ENCODE measurements around the gene REEP5. TPM values are rescaled to one million over a fixed set of nuclear protein-coding genes. Genes with fewer than 3 reads are reported as not detected.

REEP5 gene
- total RNA-seq, 1 donor from 2014 or later: 17.1 TPM

DNA sequence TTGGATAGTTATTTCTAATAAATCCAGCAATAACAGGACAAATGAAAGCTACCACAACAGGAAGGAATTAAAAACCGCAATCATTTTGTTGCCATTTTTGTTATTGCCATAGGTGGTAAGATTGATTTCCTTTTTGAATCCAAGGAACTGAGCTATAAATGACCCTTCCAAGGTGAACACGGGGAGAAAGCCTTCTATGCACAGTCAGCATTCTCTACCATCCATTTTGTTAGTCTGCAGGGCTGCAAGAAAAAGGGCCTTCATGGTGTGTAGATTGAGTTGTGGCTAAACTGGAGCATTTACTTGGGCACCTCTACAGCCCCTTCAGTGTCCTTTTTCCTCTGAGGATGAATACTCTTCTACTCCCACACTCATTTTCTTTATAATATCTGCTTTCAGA is 18.6 kb upstream of the REEP5 start:
- Mint-ChIP-seq H3K4me1 (no peaks in the 10 kb centered on the region), H3K9me3 (peaks cover 2% of the 10 kb centered on the region), H3K4me3 (no peak overlapping the region), H3K36me3 (no peaks in the 10 kb centered on the region), H3K27me3 (ENCODE audit: insufficient read depth, low read depth) (no peaks in the 10 kb centered on the region), H3K27ac (no peak overlapping the region)
- Histone ChIP-seq H3K79me2 (ENCODE audit: low read depth) (no peaks in the 10 kb centered on the region), H3K27me3 (no peaks in the 10 kb centered on the region), H4K20me1 (ENCODE audit: low read depth) (no peaks in the 10 kb centered on the region), H3K4me2 (no peak overlapping the region), H3K27ac (no peak overlapping the region), H3F3A (ENCODE audit: low read depth) (no peaks in the 10 kb centered on the region), H3K9me3 (ENCODE audit: low read depth) (no peaks in the 10 kb centered on the region), H3K4me1 (no peaks in the 10 kb centered on the region), H3K9ac (no peak overlapping the region), H3K36me3 (no peaks in the 10 kb centered on the region), H2AFZ (replicated peaks) (no peak overlapping the region), H3K4me3 (no peak overlapping the region)
- TF ChIP-seq EZH2 (IDR thresholded peaks at IDR 0.05) (no peak), EZH2phosphoT487 (IDR thresholded peaks at IDR 0.05) (no peak)
- TF ChIP-seq, protein P1, sequence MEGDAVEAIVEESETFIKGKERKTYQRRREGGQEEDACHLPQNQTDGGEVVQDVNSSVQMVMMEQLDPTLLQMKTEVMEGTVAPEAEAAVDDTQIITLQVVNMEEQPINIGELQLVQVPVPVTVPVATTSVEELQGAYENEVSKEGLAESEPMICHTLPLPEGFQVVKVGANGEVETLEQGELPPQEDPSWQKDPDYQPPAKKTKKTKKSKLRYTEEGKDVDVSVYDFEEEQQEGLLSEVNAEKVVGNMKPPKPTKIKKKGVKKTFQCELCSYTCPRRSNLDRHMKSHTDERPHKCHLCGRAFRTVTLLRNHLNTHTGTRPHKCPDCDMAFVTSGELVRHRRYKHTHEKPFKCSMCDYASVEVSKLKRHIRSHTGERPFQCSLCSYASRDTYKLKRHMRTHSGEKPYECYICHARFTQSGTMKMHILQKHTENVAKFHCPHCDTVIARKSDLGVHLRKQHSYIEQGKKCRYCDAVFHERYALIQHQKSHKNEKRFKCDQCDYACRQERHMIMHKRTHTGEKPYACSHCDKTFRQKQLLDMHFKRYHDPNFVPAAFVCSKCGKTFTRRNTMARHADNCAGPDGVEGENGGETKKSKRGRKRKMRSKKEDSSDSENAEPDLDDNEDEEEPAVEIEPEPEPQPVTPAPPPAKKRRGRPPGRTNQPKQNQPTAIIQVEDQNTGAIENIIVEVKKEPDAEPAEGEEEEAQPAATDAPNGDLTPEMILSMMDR (IDR thresholded peaks at IDR 0.05): no peak
- DNase-seq (ENCODE audit: low spot score): no peak

DNA sequence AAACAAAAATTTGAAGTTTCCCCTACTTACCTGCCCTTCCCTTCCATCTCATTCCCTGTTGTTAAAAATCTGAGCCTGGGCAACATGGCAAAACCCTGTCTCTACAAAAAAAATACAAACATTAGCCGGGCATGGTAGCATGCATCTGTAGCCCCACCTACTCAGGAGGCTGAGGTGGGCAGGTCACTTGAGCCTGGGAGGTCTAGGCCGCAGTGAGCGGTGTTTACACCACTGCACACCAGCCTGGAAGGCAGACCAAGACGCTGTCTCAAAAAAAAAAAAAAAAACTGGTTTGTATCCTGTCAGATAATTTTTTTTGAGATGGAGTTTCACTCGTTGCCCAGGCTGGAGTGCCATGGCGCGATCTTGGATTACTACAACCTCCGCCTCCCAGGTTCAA is 16.3 kb upstream of the REEP5 start:
- Mint-ChIP-seq H3K27ac (no peak overlapping the region), H3K9me3 (peaks cover 2% of the 10 kb centered on the region), H3K27me3 (ENCODE audit: insufficient read depth, low read depth) (no peaks in the 10 kb centered on the region), H3K36me3 (no peaks in the 10 kb centered on the region), H3K4me1 (no peaks in the 10 kb centered on the region), H3K4me3 (no peak overlapping the region)
- H4K20me1 ChIP-seq (ENCODE audit: low read depth): no peaks in the 10 kb centered on the region
- H3K4me2 ChIP-seq: no peak overlapping the region
- no peaks in the 10 kb centered on the region for H3K9me3 ChIP-seq (ENCODE audit: low read depth)
- TF ChIP-seq EZH2 (IDR thresholded peaks at IDR 0.05) (no peak), EZH2phosphoT487 (IDR thresholded peaks at IDR 0.05) (no peak)
- TF ChIP-seq, protein P1 (IDR thresholded peaks at IDR 0.05): no peak
- no peaks in the 10 kb centered on the region for H3K4me1 ChIP-seq
- H3K27me3 ChIP-seq: no peaks in the 10 kb centered on the region
- no peak for DNase-seq (ENCODE audit: low spot score)
- no peak overlapping the region for H3K27ac ChIP-seq
- H3K4me3 ChIP-seq: no peak overlapping the region
- H2AFZ ChIP-seq (replicated peaks): no peak overlapping the region
- H3K79me2 ChIP-seq (ENCODE audit: low read depth): no peaks in the 10 kb centered on the region
- H3F3A ChIP-seq (ENCODE audit: low read depth): no peaks in the 10 kb centered on the region
- no peaks in the 10 kb centered on the region for H3K36me3 ChIP-seq
- H3K9ac ChIP-seq: no peak overlapping the region

DNA sequence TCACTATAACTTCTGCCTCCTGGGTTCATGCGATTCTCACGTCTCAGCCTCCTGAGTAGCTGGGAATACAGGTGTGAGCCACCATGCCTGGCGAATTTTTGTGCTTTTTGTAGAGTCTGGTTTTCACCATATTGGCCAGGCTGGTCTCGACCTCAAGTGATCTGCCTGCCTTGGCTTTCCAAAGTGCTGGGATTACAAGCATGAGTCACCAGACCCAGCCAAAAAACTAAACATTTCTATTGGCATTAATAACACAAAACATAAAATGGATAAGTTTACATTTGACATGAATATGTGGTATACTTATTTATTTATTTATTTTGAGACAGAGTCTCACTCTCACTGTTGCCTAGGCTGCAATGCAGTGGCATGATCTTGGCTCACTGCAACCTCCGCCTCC is 13.6 kb upstream of the REEP5 start:
- DNase-seq (ENCODE audit: low spot score): no peak
- H3F3A ChIP-seq (ENCODE audit: low read depth): no peaks in the 10 kb centered on the region
- H3K9me3 ChIP-seq (ENCODE audit: low read depth): no peaks in the 10 kb centered on the region
- no peak overlapping the region for H3K27ac Mint-ChIP-seq
- H3K36me3 ChIP-seq: no peaks in the 10 kb centered on the region
- H3K4me2 ChIP-seq: no peak overlapping the region
- peaks cover 2% of the 10 kb centered on the region for H3K9me3 Mint-ChIP-seq
- no peak overlapping the region for H2AFZ ChIP-seq (replicated peaks)
- H3K4me1 Mint-ChIP-seq: peaks cover 12% of the 10 kb centered on the region
- H4K20me1 ChIP-seq (ENCODE audit: low read depth): no peaks in the 10 kb centered on the region
- no peak overlapping the region for H3K27ac ChIP-seq
- TF ChIP-seq EZH2 (IDR thresholded peaks at IDR 0.05): no peak
- TF ChIP-seq, protein P1 (IDR thresholded peaks at IDR 0.05): no peak
- no peak for TF ChIP-seq EZH2phosphoT487 (IDR thresholded peaks at IDR 0.05)
- no peaks in the 10 kb centered on the region for H3K79me2 ChIP-seq (ENCODE audit: low read depth)
- H3K27me3 Mint-ChIP-seq (ENCODE audit: insufficient read depth, low read depth): peaks cover 2% of the 10 kb centered on the region
- H3K4me3 ChIP-seq: no peak overlapping the region
- H3K4me1 ChIP-seq: no peaks in the 10 kb centered on the region
- H3K36me3 Mint-ChIP-seq: no peaks in the 10 kb centered on the region
- no peak overlapping the region for H3K4me3 Mint-ChIP-seq
- no peak overlapping the region for H3K9ac ChIP-seq
- no peaks in the 10 kb centered on the region for H3K27me3 ChIP-seq

DNA sequence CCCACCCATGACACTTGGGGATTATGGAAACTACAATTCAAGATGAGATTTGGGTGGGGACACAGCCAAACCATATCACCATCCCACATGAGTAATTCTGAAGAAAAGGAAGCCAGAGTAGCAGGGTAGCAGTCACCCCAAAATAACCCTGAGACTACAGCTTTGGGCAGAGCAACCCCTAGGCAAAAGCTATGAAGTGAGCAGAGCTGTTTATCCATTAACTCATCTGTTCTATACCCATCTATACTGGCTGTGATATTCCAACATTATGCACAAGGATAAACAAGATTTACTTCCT is 12.3 kb upstream of the REEP5 start:
- Histone ChIP-seq H3K9ac (no peak overlapping the region), H2AFZ (replicated peaks) (no peak overlapping the region), H4K20me1 (ENCODE audit: low read depth) (no peaks in the 10 kb centered on the region), H3K36me3 (no peaks in the 10 kb centered on the region), H3K27me3 (no peaks in the 10 kb centered on the region), H3K4me2 (no peak overlapping the region), H3K4me3 (no peak overlapping the region), H3K79me2 (ENCODE audit: low read depth) (no peaks in the 10 kb centered on the region), H3K27ac (no peak overlapping the region), H3K4me1 (no peaks in the 10 kb centered on the region), H3K9me3 (ENCODE audit: low read depth) (no peaks in the 10 kb centered on the region), H3F3A (ENCODE audit: low read depth) (no peaks in the 10 kb centered on the region)
- no peaks in the 10 kb centered on the region for H3K36me3 Mint-ChIP-seq
- DNase-seq (ENCODE audit: low spot score): no peak
- no peak overlapping the region for H3K27ac Mint-ChIP-seq
- TF ChIP-seq EZH2 (IDR thresholded peaks at IDR 0.05) (no peak), EZH2phosphoT487 (IDR thresholded peaks at IDR 0.05) (no peak)
- TF ChIP-seq, protein P1 (IDR thresholded peaks at IDR 0.05): no peak
- peaks cover 12% of the 10 kb centered on the region for H3K4me1 Mint-ChIP-seq
- H3K4me3 Mint-ChIP-seq: no peak overlapping the region
- peaks cover 2% of the 10 kb centered on the region for H3K9me3 Mint-ChIP-seq
- H3K27me3 Mint-ChIP-seq (ENCODE audit: insufficient read depth, low read depth): peaks cover 7% of the 10 kb centered on the region

All from neural progenitor cell (in vitro differentiated cells).